Measurements from ENCODE around the gene SPDYE4.

Gene SPDYE4

DNA sequence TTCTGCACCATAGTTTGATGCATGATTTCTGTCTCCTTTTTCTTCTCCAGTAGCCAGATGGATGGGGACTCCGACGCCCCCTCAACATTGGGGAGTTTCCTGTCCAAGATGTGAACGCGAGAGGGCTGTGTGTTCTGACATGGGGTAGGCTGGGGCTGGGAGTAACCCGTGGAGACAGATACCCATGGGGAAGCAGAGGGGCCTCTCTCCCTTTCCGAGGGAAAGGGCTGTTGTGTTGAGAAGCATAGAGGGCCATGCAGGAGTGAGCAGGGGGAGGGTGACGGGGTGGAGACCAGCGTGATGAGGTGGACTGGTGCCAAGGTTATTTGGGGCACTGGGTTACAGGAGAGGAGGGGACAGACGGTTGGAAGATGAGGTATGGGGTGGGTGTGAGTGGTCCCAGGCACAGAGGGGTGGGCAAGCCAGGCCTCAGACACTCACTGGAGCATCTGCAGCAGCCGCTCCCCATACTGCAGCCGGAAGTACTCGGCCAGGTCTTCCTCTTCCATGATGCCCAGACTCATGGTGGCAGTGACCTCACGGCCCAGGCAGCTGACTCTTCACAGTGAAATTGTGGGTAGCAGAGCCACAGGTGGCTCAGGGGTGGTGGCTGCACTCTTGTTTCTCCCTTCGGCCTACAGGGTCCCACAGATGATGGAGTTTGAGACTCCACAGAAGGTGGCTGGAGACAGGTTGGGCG, 14.1 kb downstream of the SPDYE4 start:
- Histone ChIP-seq H2AFZ (ENCODE audit: low read length) (no peak overlapping the region), H3K36me3 (ENCODE audit: insufficient read depth, low read length) (no peaks in the 10 kb centered on the region), H3K27ac (ENCODE audit: low read depth, low read length, poor library complexity, severe bottlenecking) (no peak overlapping the region), H3K4me3 (ENCODE audit: low read depth, low read length, poor library complexity, severe bottlenecking) (no peak overlapping the region), H3F3A (ENCODE audit: insufficient read depth, low read length) (no peaks in the 10 kb centered on the region), H3K9me3 (ENCODE audit: low read length) (no peaks in the 10 kb centered on the region), H3K4me1 (ENCODE audit: insufficient read depth, low read length, severe bottlenecking) (peaks cover 18% of the 10 kb centered on the region), H3K27me3 (ENCODE audit: insufficient read depth, low read length) (no peaks in the 10 kb centered on the region), H3K79me2 (ENCODE audit: insufficient read depth, low read length) (no peaks in the 10 kb centered on the region), H3K9me2 (ENCODE audit: low read depth, low read length) (no peaks in the 10 kb centered on the region), H4K20me1 (ENCODE audit: insufficient read depth, low read length) (no peaks in the 10 kb centered on the region), H3K9ac (ENCODE audit: low read length) (no peak overlapping the region), H3K4me2 (ENCODE audit: low read length) (no peak overlapping the region)
- TF ChIP-seq EZH2 (IDR thresholded peaks at IDR 0.05; ENCODE audit: borderline replicate concordance, low read length), result no peak
- TF ChIP-seq, protein P1, sequence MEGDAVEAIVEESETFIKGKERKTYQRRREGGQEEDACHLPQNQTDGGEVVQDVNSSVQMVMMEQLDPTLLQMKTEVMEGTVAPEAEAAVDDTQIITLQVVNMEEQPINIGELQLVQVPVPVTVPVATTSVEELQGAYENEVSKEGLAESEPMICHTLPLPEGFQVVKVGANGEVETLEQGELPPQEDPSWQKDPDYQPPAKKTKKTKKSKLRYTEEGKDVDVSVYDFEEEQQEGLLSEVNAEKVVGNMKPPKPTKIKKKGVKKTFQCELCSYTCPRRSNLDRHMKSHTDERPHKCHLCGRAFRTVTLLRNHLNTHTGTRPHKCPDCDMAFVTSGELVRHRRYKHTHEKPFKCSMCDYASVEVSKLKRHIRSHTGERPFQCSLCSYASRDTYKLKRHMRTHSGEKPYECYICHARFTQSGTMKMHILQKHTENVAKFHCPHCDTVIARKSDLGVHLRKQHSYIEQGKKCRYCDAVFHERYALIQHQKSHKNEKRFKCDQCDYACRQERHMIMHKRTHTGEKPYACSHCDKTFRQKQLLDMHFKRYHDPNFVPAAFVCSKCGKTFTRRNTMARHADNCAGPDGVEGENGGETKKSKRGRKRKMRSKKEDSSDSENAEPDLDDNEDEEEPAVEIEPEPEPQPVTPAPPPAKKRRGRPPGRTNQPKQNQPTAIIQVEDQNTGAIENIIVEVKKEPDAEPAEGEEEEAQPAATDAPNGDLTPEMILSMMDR (IDR thresholded peaks at IDR 0.05; ENCODE audit: low read length), result no peak

DNA sequence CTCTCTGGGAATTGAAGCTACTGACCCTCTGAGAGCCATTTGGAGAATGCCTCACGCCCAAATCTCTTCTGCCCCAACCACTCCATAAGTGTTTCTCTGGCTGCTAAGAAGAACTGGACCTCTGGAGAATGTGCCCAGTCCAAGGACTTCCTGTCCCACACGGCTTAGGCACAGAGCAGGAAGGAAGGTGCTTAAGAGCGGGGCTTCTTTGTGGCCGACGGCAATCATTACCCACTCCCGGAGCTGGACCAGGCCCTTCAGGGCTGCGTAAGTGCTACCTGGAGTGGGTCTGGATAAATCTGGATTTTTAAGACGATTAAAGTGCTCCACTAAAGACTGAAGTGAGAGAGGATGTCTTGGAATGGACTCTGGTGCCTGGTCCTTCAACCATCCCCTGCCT, 15.5 kb downstream of the SPDYE4 start:
- H3K4me1 ChIP-seq (ENCODE audit: insufficient read depth, low read length, severe bottlenecking), result peaks cover 18% of the 10 kb centered on the region
- H3K79me2 ChIP-seq (ENCODE audit: insufficient read depth, low read length), result no peaks in the 10 kb centered on the region
- H2AFZ ChIP-seq (ENCODE audit: low read length), result no peak overlapping the region
- no peaks in the 10 kb centered on the region for H4K20me1 ChIP-seq (ENCODE audit: insufficient read depth, low read length)
- no peaks in the 10 kb centered on the region for H3K36me3 ChIP-seq (ENCODE audit: insufficient read depth, low read length)
- H3K4me2 ChIP-seq (ENCODE audit: low read length), result no peak overlapping the region
- H3F3A ChIP-seq (ENCODE audit: insufficient read depth, low read length), result no peaks in the 10 kb centered on the region
- H3K9ac ChIP-seq (ENCODE audit: low read length), result no peak overlapping the region
- H3K4me3 ChIP-seq (ENCODE audit: low read depth, low read length, poor library complexity, severe bottlenecking), result no peak overlapping the region
- H3K9me3 ChIP-seq (ENCODE audit: low read length), result no peaks in the 10 kb centered on the region
- H3K27ac ChIP-seq (ENCODE audit: low read depth, low read length, poor library complexity, severe bottlenecking), result no peak overlapping the region
- no peaks in the 10 kb centered on the region for H3K27me3 ChIP-seq (ENCODE audit: insufficient read depth, low read length)
- TF ChIP-seq, protein P1 (IDR thresholded peaks at IDR 0.05; ENCODE audit: low read length), result no peak
- no peak for TF ChIP-seq EZH2 (IDR thresholded peaks at IDR 0.05; ENCODE audit: borderline replicate concordance, low read length)
- H3K9me2 ChIP-seq (ENCODE audit: low read depth, low read length), result no peaks in the 10 kb centered on the region

DNA sequence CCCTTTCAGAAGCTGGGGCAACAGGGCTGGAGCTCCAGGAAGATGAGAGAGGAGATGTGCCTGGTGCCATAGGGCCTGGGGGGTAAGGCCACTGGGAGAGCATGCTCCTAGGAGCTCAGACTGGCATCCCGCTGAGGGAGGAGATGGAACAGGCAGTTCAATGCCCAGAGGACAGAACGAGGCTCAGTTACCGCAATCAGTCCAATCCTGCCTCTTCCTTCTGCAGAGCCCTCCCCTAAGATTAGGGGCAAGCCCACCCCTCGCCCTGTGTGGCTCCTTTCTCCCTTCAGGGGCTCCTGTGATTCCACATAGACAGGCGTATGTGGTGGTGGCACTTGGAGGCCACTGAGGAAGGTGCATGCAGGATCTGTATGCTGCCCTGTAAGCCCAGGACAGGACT, 16.1 kb downstream of the SPDYE4 start:
- Histone ChIP-seq H3K9me3 (ENCODE audit: low read length) (no peaks in the 10 kb centered on the region), H3K4me2 (ENCODE audit: low read length) (no peak overlapping the region), H3K79me2 (ENCODE audit: insufficient read depth, low read length) (no peaks in the 10 kb centered on the region), H3K27me3 (ENCODE audit: insufficient read depth, low read length) (no peaks in the 10 kb centered on the region), H3K9ac (ENCODE audit: low read length) (no peak overlapping the region), H3K9me2 (ENCODE audit: low read depth, low read length) (no peaks in the 10 kb centered on the region), H3K27ac (ENCODE audit: low read depth, low read length, poor library complexity, severe bottlenecking) (no peak overlapping the region), H3K4me3 (ENCODE audit: low read depth, low read length, poor library complexity, severe bottlenecking) (no peak overlapping the region), H2AFZ (ENCODE audit: low read length) (no peak overlapping the region), H3K36me3 (ENCODE audit: insufficient read depth, low read length) (no peaks in the 10 kb centered on the region), H3F3A (ENCODE audit: insufficient read depth, low read length) (no peaks in the 10 kb centered on the region), H4K20me1 (ENCODE audit: insufficient read depth, low read length) (no peaks in the 10 kb centered on the region), H3K4me1 (ENCODE audit: insufficient read depth, low read length, severe bottlenecking) (peaks cover 18% of the 10 kb centered on the region)
- TF ChIP-seq EZH2 (IDR thresholded peaks at IDR 0.05; ENCODE audit: borderline replicate concordance, low read length), result no peak
- TF ChIP-seq, protein P1 (IDR thresholded peaks at IDR 0.05; ENCODE audit: low read length), result no peak

Measured in OCI-LY1 (cell line).